ENCODE results near the gene SEC63.

The SEC63 gene

GRCh38 chr6:107817784-107818183, 140.2 kb downstream of the SEC63 start:
- DNase-seq (ENCODE audit: low spot score): no peak

Measured in AG08396 (cell line).